Endothelial cell (in vitro differentiated cells): Measurements from ENCODE around the gene DLX4. TPM values are rescaled to one million over a fixed set of nuclear protein-coding genes. Genes with fewer than 3 reads are reported as not detected.

Source experiments
- DNase-seq: peaks from one replicate; pipeline ENCODE4 v3.0.0; 2021; ENCODE audit warnings: low spot score
- H3K27ac Mint-ChIP-seq: one replicate; pipeline ENCODE4 v1.8.0; 2021; ENCODE audit warnings: mixed read lengths, inconsistent platforms; ENCODE audit not compliant: unreplicated experiment
- H3K27me3 Mint-ChIP-seq: one replicate; pipeline ENCODE4 v1.8.0; 2021; ENCODE audit warnings: mild to moderate bottlenecking, moderate library complexity, mixed read lengths, inconsistent platforms; ENCODE audit not compliant: unreplicated experiment
- H3K36me3 Mint-ChIP-seq: one replicate; pipeline ENCODE4 v1.8.0; 2021; ENCODE audit warnings: mild to moderate bottlenecking, low read depth, mixed read lengths, inconsistent platforms; ENCODE audit not compliant: unreplicated experiment
- H3K4me1 Mint-ChIP-seq: one replicate; pipeline ENCODE4 v1.8.0; 2021; ENCODE audit warnings: mild to moderate bottlenecking, mixed read lengths, inconsistent platforms; ENCODE audit not compliant: unreplicated experiment
- H3K4me3 Mint-ChIP-seq: one replicate; pipeline ENCODE4 v1.8.0; 2021; ENCODE audit warnings: mild to moderate bottlenecking, mixed read lengths, inconsistent platforms; ENCODE audit not compliant: unreplicated experiment
- H3K9me3 Mint-ChIP-seq: one replicate; pipeline ENCODE4 v1.8.0; 2021; ENCODE audit warnings: mixed read lengths, inconsistent platforms; ENCODE audit not compliant: unreplicated experiment
- total RNA-seq: library from RNA; stranded (reverse); fragmentation: NEBNext Ultra II Directional; extraction: Animal tissue kit (Norgen Biotek cat#: 25700); gene quantifications from one replicate; pipeline ENCODE4 v1.2.1, GENCODE V29; 2021; ENCODE audit not compliant: unreplicated experiment
- TF ChIP-seq, protein P1 (sequence below): fragments of 200-600 bp; sonication (generic); IDR thresholded peaks from one replicate; pipeline ENCODE4 v1.5.0; 2021; ENCODE audit warnings: antibody characterized with exemption; ENCODE audit not compliant: unreplicated experiment

The DLX4 gene
- total RNA-seq, 1 donor from 2014 or later, result 0.36 TPM

DNA sequence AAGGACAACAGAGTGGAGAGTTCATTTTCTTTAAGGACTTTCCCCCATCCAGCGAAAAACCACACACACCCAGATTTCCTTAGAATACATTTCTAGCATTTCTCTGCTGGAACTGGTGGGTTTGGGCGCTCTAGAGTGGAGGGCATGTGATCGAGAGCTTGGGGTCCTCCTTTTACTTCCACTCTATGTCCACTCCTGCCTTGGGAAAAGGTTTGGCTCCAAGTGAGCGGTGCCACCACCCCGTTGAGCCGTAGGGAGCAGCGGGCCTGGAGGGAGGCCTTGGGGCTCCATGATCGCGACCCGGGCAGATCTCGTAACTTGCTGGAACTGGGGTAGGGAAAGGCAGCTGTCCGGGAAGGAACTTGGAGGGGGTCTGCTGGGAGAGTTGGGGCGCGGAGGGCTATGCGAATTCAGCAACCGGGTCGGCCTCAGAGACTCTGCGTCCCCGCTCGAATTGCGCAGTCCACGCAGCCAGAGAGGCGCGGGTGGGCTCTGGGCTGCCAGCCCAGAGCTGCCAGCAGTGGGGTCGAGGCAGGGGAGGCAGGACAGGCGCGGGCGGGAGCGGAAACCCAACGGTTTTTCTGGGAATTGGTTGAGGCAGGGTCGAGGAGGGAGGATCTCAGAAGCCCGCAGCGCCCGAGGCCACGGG is 2.3 kb downstream of the DLX4 start:
- H3K9me3 Mint-ChIP-seq, result no peaks in the 10 kb centered on the region
- peaks cover 6% of the 10 kb centered on the region for H3K36me3 Mint-ChIP-seq
- no peak overlapping the region for H3K27ac Mint-ChIP-seq
- TF ChIP-seq, protein P1, sequence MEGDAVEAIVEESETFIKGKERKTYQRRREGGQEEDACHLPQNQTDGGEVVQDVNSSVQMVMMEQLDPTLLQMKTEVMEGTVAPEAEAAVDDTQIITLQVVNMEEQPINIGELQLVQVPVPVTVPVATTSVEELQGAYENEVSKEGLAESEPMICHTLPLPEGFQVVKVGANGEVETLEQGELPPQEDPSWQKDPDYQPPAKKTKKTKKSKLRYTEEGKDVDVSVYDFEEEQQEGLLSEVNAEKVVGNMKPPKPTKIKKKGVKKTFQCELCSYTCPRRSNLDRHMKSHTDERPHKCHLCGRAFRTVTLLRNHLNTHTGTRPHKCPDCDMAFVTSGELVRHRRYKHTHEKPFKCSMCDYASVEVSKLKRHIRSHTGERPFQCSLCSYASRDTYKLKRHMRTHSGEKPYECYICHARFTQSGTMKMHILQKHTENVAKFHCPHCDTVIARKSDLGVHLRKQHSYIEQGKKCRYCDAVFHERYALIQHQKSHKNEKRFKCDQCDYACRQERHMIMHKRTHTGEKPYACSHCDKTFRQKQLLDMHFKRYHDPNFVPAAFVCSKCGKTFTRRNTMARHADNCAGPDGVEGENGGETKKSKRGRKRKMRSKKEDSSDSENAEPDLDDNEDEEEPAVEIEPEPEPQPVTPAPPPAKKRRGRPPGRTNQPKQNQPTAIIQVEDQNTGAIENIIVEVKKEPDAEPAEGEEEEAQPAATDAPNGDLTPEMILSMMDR, result no peak
- H3K27me3 Mint-ChIP-seq, result peaks cover 46% of the 10 kb centered on the region
- no peak for DNase-seq
- H3K4me3 Mint-ChIP-seq, result peak overlapping the region; percentile 34
- peaks cover 6% of the 10 kb centered on the region for H3K4me1 Mint-ChIP-seq

DNA sequence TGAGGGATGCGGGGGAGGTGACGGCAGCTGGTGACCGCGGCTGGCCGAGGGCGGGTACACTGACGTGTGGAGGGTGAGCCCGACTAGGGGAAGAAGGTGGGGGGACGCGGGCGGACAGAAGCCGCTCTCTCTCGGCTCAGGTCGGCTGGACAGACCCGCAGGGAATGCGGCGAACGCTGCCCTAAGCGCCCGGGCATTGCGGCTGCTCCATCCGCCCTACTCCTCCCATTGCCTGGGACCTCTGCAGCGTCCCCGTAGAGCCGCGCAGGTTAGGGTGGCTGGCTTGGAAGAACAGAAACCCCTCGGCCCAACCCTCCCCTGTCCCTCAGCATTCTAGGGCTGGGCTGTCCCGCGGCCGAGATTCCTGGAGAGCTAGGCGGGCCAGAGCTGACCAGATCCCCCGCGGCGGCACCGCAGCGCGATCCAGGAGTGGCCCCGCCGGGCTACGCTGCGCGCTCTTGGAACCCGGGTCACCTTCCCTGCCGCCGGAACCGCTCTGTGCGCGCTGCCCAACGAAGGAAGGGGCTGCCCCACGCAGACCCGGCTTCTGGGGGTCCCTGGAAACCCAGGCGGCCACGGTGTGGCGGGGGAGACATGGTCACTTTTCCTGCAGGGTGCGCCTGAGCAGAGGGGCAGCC is 3.0 kb downstream of the DLX4 start:
- no peak overlapping the region for H3K27ac Mint-ChIP-seq
- no peak overlapping the region for H3K4me3 Mint-ChIP-seq
- peaks cover 42% of the 10 kb centered on the region for H3K27me3 Mint-ChIP-seq
- TF ChIP-seq, protein P1, result no peak
- no peak for DNase-seq
- peaks cover 6% of the 10 kb centered on the region for H3K36me3 Mint-ChIP-seq
- no peaks in the 10 kb centered on the region for H3K9me3 Mint-ChIP-seq
- H3K4me1 Mint-ChIP-seq, result peaks cover 6% of the 10 kb centered on the region

DNA sequence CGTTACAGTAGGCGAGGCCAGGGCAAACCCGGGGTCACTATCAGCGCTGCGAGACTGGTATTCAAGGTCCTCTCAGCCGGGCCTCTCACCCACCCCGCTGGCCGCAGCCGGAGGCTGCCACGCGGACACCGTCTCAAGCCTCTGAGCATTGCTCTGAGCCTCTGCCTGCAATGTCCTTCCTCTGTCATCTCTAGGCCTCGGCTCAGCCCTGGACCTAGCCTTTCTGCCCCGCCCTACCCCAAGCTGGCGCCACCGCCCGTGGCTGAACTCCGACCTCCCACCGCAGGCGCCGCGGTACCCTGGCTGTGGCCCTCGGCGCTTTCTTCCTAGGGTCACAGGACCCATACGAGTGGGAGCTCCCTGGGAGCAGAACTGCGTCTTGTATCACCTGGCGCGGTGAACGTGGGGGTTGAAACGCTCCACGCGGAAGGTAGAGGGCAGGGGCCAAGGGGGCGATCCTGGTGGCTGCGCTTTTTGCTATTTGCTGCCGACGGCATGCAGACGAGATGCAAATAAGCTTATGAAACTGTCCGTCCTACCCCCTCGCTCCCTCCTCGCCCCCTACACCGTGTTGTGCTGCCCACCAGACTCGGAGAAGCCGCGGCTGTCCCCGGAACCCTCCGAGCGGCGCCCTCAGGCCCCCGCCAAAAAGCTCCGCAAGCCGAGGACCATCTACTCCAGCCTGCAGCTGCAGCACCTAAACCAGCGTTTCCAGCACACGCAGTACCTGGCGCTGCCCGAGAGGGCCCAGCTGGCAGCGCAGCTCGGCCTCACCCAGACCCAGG is 3.7 kb downstream of the DLX4 start:
- TF ChIP-seq, protein P1, result no peak
- Mint-ChIP-seq H3K9me3 (no peaks in the 10 kb centered on the region), H3K4me3 (no peak overlapping the region), H3K36me3 (peaks cover 6% of the 10 kb centered on the region), H3K4me1 (peaks cover 6% of the 10 kb centered on the region), H3K27me3 (peaks cover 36% of the 10 kb centered on the region), H3K27ac (no peak overlapping the region)
- no peak for DNase-seq

DNA sequence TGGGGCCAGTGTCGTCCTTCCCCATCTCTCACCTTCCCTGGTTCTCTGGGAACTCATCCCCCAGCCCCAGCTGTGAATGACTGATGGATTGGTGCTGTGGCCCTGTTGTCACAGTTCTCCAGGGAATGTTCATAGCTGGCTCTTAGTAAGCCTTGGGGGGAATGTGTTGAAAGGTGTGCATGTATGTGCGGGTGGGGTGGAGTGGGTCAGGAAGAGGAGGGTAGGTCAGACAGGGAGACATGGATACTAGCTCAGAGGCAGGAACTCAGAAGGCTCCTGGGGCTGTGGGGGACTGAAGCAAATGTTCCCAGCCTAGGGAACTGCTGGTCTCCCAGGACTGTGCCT is 4.3 kb downstream of the DLX4 start:
- Mint-ChIP-seq H3K27me3 (peaks cover 32% of the 10 kb centered on the region), H3K4me3 (no peak overlapping the region), H3K4me1 (peaks cover 8% of the 10 kb centered on the region), H3K27ac (no peak overlapping the region), H3K36me3 (peaks cover 6% of the 10 kb centered on the region), H3K9me3 (no peaks in the 10 kb centered on the region)
- DNase-seq, result no peak
- TF ChIP-seq, protein P1, result no peak

DNA sequence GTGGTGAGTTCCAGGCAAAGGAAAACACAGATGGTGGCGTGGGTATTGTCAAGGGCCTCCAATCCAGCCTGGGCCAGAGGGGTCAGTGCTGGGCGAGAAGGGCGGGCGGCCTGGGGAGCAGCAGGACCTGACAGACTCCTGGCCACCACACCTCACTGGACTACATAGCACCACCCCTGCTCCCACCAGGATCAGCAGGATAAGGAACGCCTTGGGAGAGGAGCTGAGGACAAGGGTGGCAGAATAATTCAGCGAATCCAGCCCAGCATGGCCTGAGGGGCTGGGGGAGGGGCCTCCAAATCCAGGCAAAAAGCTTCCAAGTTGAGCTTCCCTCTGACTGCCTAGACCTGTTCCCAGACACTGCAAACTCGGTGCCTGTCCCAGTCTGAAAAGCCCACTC is 6.5 kb downstream of the DLX4 start:
- peaks cover 6% of the 10 kb centered on the region for H3K36me3 Mint-ChIP-seq
- H3K4me1 Mint-ChIP-seq, result peaks cover 8% of the 10 kb centered on the region
- no peaks in the 10 kb centered on the region for H3K9me3 Mint-ChIP-seq
- no peak for DNase-seq
- no peak overlapping the region for H3K27ac Mint-ChIP-seq
- TF ChIP-seq, protein P1, result no peak
- no peak overlapping the region for H3K4me3 Mint-ChIP-seq
- peaks cover 23% of the 10 kb centered on the region for H3K27me3 Mint-ChIP-seq
